HepG2 (cell line): ENCODE results near the gene ARHGEF7. TPM values are rescaled to one million over a fixed set of nuclear protein-coding genes. Genes with fewer than 3 reads are reported as not detected.

ENCODE experiments used
- ATAC-seq: fragments of 200-7000 bp; cut with Tn5 transposase; 3 replicates; pipeline ENCODE4 v1.9.1; 2020; ENCODE audit warnings: mild to moderate bottlenecking, moderate library complexity
- BruUV-seq: library from RNA; stranded (reverse); fragments of 400-500 nt; replicated peaks from 2 replicates; lab custom pipeline; 2021; lab: Mats Ljungman, UMichigan
- CTCF ChIA-PET: fragments of 300-600 bp; formaldehyde crosslinking; extraction: SDS; loops from one replicate; lab custom pipeline; 2021; ENCODE audit warnings: low total read pairs, inconsistent platforms, low intra/inter-chr PET ratio; lab: Yijun Ruan, JAX
- POLR2A ChIA-PET: fragments of 350-600 bp; sonication (Branson Sonifier 250); formaldehyde crosslinking; loops from one replicate; lab custom pipeline; 2020; ENCODE audit warnings: antibody characterized with exemption, inconsistent platforms; lab: Yijun Ruan, JAX
- DNase-seq: peaks from one replicate; pipeline ENCODE4 v3.0.0-alpha.2; 2015; ENCODE audit warnings: low spot score
- FAIRE-seq: peaks from 3 replicates; lab custom pipeline; 2011; peaks lifted over from hg19 to GRCh38; lab: Jason Lieb, UNC
- H2AFZ ChIP-seq: one replicate; pipeline ENCODE4 v1.6.1; 2011; ENCODE audit warnings: low read length, inconsistent platforms
- H3K27ac ChIP-seq: fragments of 300-600 bp; 3 replicates; pipeline ENCODE4 v1.8.0; 2011; ENCODE audit warnings: mixed run types, mild to moderate bottlenecking, mixed read lengths, low read length, inconsistent platforms; ENCODE audit not compliant: insufficient read depth; ENCODE audit errors: extremely low read length
- H3K27me3 ChIP-seq, 2 experiments: fragments of 200-600 bp in 1 of 2; 2 replicates in 1 of 2; 3 replicates in 1 of 2; pipeline versions ENCODE4 v1.6.0 to v1.8.0; 2011; ENCODE audit warnings: low read length in 2 of 2, mild to moderate bottlenecking in 2 of 2, moderate library complexity in 2 of 2, inconsistent platforms in 1 of 2; ENCODE audit not compliant: insufficient read depth in 2 of 2, control insufficient read depth in 1 of 2
- H3K36me3 ChIP-seq, 2 experiments: fragments of 200-600 bp in 1 of 2; replicated peaks in 1 of 2; 2 replicates in 1 of 2; 3 replicates in 1 of 2; pipeline versions ENCODE4 v1.5.1 to v1.8.0; 2011; ENCODE audit warnings: low read length in 2 of 2, inconsistent platforms in 1 of 2; ENCODE audit not compliant: insufficient read depth in 2 of 2, control insufficient read depth in 1 of 2
- H3K4me1 ChIP-seq: 2 replicates; pipeline ENCODE4 v1.5.1; 2012; ENCODE audit warnings: low read length, inconsistent platforms; ENCODE audit not compliant: insufficient read depth
- H3K4me2 ChIP-seq: 2 replicates; pipeline ENCODE4 v1.6.0; 2011; ENCODE audit warnings: low read depth, low read length, inconsistent platforms
- H3K4me3 ChIP-seq, 3 experiments: fragments of 200-600 bp in 1 of 3; sonication (generic), shearing (Covaris generic) in 1 of 3; replicated peaks in 1 of 3; 2 replicates each; pipeline ENCODE4 v1.5.1; 2011 to 2016; ENCODE audit warnings: low read length in 3 of 3, inconsistent platforms in 2 of 3, low read depth in 2 of 3, mild to moderate bottlenecking in 2 of 3, control low read depth in 1 of 3, mixed read lengths in 1 of 3; ENCODE audit not compliant: insufficient read depth in 1 of 3
- H3K79me2 ChIP-seq: one replicate; pipeline ENCODE4 v1.6.1; 2011; ENCODE audit warnings: low read length, inconsistent platforms; ENCODE audit not compliant: insufficient read depth
- H3K9ac ChIP-seq: 2 replicates; pipeline ENCODE4 v1.6.0; 2011; ENCODE audit warnings: mild to moderate bottlenecking, low read depth, low read length, inconsistent platforms; ENCODE audit not compliant: insufficient read depth
- H3K9me3 ChIP-seq: 2 replicates; pipeline ENCODE4 v1.5.1; 2012; ENCODE audit warnings: mild to moderate bottlenecking, low read length
- H4K20me1 ChIP-seq: 2 replicates; pipeline ENCODE4 v1.6.0; 2011; ENCODE audit warnings: inconsistent platforms, mild to moderate bottlenecking, low read length, moderate library complexity; ENCODE audit not compliant: insufficient read depth
- CHCHD3 ChIP-seq: sonication (generic); formaldehyde crosslinking; IDR thresholded peaks from 2 replicates; pipeline ENCODE4 v1.8.0; 2022; ENCODE audit warnings: mild to moderate bottlenecking, missing genetic modification reagents, moderate library complexity
- KMT2A ChIP-seq: sonication (generic); formaldehyde crosslinking; IDR thresholded peaks from 2 replicates; pipeline ENCODE4 v1.4.0; 2020; ENCODE audit warnings: missing genetic modification reagents
- MEF2D ChIP-seq: sonication (generic); formaldehyde crosslinking; IDR thresholded peaks from 2 replicates; pipeline ENCODE4 v1.5.1; 2020; ENCODE audit warnings: mild to moderate bottlenecking, missing genetic modification reagents
- NCOA1 ChIP-seq: sonication (generic); formaldehyde crosslinking; IDR thresholded peaks from 2 replicates; pipeline ENCODE4 v1.9.0; 2021; ENCODE audit warnings: missing genetic modification reagents
- NFKBIZ ChIP-seq: IDR thresholded peaks from 2 replicates; pipeline ENCODE4 v1.6.1; 2018; ENCODE audit warnings: missing genetic modification reagents, missing compliant biosample characterization
- TRIM24 ChIP-seq: sonication (generic); formaldehyde crosslinking; IDR thresholded peaks from 2 replicates; pipeline ENCODE4 v1.8.0; 2022; ENCODE audit warnings: mild to moderate bottlenecking, missing genetic modification reagents
- WIZ ChIP-seq: sonication (generic); formaldehyde crosslinking; IDR thresholded peaks from 2 replicates; pipeline ENCODE4 v1.5.1; 2020; ENCODE audit warnings: mild to moderate bottlenecking, missing genetic modification reagents
- ZMYM4 ChIP-seq: sonication (generic); formaldehyde crosslinking; IDR thresholded peaks from 2 replicates; pipeline ENCODE4 v1.8.1; 2023; ENCODE audit warnings: mild to moderate bottlenecking, missing genetic modification reagents
- ZNF124 ChIP-seq: sonication (generic); formaldehyde crosslinking; IDR thresholded peaks from 2 replicates; pipeline ENCODE4 v1.4.0; 2020; ENCODE audit warnings: missing genetic modification reagents
- ZNF451 ChIP-seq: sonication (generic); formaldehyde crosslinking; IDR thresholded peaks from 2 replicates; pipeline ENCODE4 v1.5.0; 2020; ENCODE audit warnings: mild to moderate bottlenecking, missing genetic modification reagents
- ZNF775 ChIP-seq: sonication (generic); formaldehyde crosslinking; IDR thresholded peaks from 2 replicates; pipeline ENCODE4 v1.4.0; 2020; ENCODE audit warnings: missing genetic modification reagents, mild to moderate bottlenecking, moderate library complexity, borderline replicate concordance
- WGBS: methylation state at CpG from one replicate; pipeline ENCODE4 v1.1.6; 2017; ENCODE audit warnings: low lambda C conversion rate; 5-methylcytosine and 5-hydroxymethylcytosine counted together
- in situ Hi-C: cut with HindIII; loops from 2 replicates; pipeline ENCODE4 v1.10.0; 2017; ENCODE audit warnings: low pct_unique_long_range_greater_than_20kb; ENCODE audit not compliant: extremely low pct_ligation_motif_present
- intact Hi-C: fragments of 100-400 bp; cut with micrococcal nuclease; formaldehyde crosslinking; loops from one replicate; pipeline ENCODE4 v1.10.0; 2022; ENCODE audit not compliant: unreplicated experiment
- polyA plus RNA-seq, 8 experiments: library from polyadenylated mRNA; depleted of rRNA in 3 of 8; stranded (reverse) in 7 of 8; unstranded in 1 of 8; fragments of >200 nt; fragmentation: Illumina TruSeq in 4 of 8; extraction: Trizol in 4 of 8; gene quantifications; 2 replicates each; pipeline versions ENCODE4 v1.2.1 to v1.2.3, GENCODE V29; 2011 to 2016; ENCODE audit warnings: low read depth in 4 of 8, missing spikeins in 1 of 8, mixed read lengths in 1 of 8; ENCODE audit not compliant: insufficient read depth in 1 of 8
- total RNA-seq, 5 experiments: library from RNA; depleted of rRNA; stranded (reverse); fragments of >200 nt; fragmentation: Illumina TruSeq; extraction: Trizol; gene quantifications; 2 replicates each; pipeline ENCODE4 v1.2.3, GENCODE V29; 2016; ENCODE audit warnings: low read depth in 1 of 5
- TF ChIP-seq, protein P1 (sequence below): sonication (generic); formaldehyde crosslinking; IDR thresholded peaks from 2 replicates; pipeline ENCODE4 v1.4.0; 2020; ENCODE audit warnings: missing genetic modification reagents
- TF ChIP-seq, protein P2 (sequence below): sonication (generic); formaldehyde crosslinking; IDR thresholded peaks from 2 replicates; pipeline ENCODE4 v1.4.0; 2020; ENCODE audit warnings: missing genetic modification reagents
- TF ChIP-seq, protein P3 (sequence below): sonication (generic); formaldehyde crosslinking; IDR thresholded peaks from 2 replicates; pipeline ENCODE4 v1.9.0; 2021; ENCODE audit warnings: mild to moderate bottlenecking, missing genetic modification reagents

Gene ARHGEF7
- total and polyA plus RNA-seq, 2 of the 13 experiments (the other 11 are each of a cell fraction or from before 2014, with no cell fraction given) = 15.7 to 22.3 TPM

DNA sequence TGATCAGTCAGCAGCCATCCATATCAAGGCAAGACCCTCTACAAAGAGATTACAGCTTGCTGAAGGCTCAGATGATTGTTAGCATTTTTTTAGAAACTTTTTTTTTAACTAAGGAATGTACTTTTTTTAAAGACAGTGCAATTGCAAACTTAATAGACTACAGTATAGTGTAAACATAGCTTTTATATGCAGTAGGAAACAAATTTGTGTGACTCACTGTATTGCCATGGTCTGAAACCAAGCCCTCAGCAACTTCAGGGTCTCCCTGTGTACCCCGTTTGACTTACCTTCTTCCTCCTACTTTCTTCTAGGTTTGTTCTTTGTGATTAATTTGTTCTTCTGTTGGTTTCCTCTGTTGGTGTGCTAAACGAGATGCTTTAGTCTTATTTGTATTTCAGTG lies 112.3 kb downstream of the ARHGEF7 start:
- no TSS peak for BruUV-seq
- intact Hi-C loops (loop anchor here (10.0 kb wide), 1 partner anchor 633 kb away; no protein-coding TSS in a partner anchor), in situ Hi-C loops (loop anchor here (10.0 kb wide), 1 partner anchor 163 kb away; no protein-coding TSS in a partner anchor)
- FAIRE-seq = no peak
- WGBS = 90% methylated on average over 2 of the region's 2 CpGs
- Histone ChIP-seq H3K9ac (no peak overlapping the region), H2AFZ (no peak overlapping the region), H4K20me1 (peaks cover 3% of the 10 kb centered on the region; the same call in 1 of the 2 replicates), H3K36me3 (peaks cover 5 to 24% of the 10 kb centered on the region in 2 experiments), H3K27me3 (no peaks in the 10 kb centered on the region), H3K4me3 (no peak overlapping the region), H3K4me2 (no peak overlapping the region), H3K9me3 (no peaks in the 10 kb centered on the region), H3K27ac (no peak overlapping the region), H3K4me1 (peaks cover 5% of the 10 kb centered on the region; the same call in 1 of the 2 replicates), H3K79me2 (peaks cover 3% of the 10 kb centered on the region)
- POLR2A ChIA-PET = no interaction called here
- no peak for DNase-seq
- CTCF ChIA-PET = no interaction called here
- ATAC-seq = no peak
- TF ChIP-seq, protein P1, sequence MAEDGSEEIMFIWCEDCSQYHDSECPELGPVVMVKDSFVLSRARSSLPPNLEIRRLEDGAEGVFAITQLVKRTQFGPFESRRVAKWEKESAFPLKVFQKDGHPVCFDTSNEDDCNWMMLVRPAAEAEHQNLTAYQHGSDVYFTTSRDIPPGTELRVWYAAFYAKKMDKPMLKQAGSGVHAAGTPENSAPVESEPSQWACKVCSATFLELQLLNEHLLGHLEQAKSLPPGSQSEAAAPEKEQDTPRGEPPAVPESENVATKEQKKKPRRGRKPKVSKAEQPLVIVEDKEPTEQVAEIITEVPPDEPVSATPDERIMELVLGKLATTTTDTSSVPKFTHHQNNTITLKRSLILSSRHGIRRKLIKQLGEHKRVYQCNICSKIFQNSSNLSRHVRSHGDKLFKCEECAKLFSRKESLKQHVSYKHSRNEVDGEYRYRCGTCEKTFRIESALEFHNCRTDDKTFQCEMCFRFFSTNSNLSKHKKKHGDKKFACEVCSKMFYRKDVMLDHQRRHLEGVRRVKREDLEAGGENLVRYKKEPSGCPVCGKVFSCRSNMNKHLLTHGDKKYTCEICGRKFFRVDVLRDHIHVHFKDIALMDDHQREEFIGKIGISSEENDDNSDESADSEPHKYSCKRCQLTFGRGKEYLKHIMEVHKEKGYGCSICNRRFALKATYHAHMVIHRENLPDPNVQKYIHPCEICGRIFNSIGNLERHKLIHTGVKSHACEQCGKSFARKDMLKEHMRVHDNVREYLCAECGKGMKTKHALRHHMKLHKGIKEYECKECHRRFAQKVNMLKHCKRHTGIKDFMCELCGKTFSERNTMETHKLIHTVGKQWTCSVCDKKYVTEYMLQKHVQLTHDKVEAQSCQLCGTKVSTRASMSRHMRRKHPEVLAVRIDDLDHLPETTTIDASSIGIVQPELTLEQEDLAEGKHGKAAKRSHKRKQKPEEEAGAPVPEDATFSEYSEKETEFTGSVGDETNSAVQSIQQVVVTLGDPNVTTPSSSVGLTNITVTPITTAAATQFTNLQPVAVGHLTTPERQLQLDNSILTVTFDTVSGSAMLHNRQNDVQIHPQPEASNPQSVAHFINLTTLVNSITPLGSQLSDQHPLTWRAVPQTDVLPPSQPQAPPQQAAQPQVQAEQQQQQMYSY (CRISPR knock-in tag) = no peak
- no peak for TF ChIP-seq ZNF451
- no peak for TF ChIP-seq ZNF124 (CRISPR knock-in tag)
- TF ChIP-seq MEF2D (CRISPR knock-in tag) = no peak
- TF ChIP-seq NFKBIZ (CRISPR knock-in tag) = no peak
- TF ChIP-seq, protein P2, sequence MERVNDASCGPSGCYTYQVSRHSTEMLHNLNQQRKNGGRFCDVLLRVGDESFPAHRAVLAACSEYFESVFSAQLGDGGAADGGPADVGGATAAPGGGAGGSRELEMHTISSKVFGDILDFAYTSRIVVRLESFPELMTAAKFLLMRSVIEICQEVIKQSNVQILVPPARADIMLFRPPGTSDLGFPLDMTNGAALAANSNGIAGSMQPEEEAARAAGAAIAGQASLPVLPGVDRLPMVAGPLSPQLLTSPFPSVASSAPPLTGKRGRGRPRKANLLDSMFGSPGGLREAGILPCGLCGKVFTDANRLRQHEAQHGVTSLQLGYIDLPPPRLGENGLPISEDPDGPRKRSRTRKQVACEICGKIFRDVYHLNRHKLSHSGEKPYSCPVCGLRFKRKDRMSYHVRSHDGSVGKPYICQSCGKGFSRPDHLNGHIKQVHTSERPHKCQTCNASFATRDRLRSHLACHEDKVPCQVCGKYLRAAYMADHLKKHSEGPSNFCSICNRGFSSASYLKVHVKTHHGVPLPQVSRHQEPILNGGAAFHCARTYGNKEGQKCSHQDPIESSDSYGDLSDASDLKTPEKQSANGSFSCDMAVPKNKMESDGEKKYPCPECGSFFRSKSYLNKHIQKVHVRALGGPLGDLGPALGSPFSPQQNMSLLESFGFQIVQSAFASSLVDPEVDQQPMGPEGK (CRISPR knock-in tag) = no peak
- no peak for TF ChIP-seq ZMYM4 (CRISPR knock-in tag)
- TF ChIP-seq NCOA1 = no peak
- TF ChIP-seq KMT2A (CRISPR knock-in tag) = no peak
- no peak for TF ChIP-seq ZNF775 (CRISPR knock-in tag)
- TF ChIP-seq WIZ (CRISPR knock-in tag) = no peak
- TF ChIP-seq CHCHD3 (CRISPR knock-in tag) = no peak
- TF ChIP-seq TRIM24 (CRISPR knock-in tag) = no peak
- TF ChIP-seq, protein P3, sequence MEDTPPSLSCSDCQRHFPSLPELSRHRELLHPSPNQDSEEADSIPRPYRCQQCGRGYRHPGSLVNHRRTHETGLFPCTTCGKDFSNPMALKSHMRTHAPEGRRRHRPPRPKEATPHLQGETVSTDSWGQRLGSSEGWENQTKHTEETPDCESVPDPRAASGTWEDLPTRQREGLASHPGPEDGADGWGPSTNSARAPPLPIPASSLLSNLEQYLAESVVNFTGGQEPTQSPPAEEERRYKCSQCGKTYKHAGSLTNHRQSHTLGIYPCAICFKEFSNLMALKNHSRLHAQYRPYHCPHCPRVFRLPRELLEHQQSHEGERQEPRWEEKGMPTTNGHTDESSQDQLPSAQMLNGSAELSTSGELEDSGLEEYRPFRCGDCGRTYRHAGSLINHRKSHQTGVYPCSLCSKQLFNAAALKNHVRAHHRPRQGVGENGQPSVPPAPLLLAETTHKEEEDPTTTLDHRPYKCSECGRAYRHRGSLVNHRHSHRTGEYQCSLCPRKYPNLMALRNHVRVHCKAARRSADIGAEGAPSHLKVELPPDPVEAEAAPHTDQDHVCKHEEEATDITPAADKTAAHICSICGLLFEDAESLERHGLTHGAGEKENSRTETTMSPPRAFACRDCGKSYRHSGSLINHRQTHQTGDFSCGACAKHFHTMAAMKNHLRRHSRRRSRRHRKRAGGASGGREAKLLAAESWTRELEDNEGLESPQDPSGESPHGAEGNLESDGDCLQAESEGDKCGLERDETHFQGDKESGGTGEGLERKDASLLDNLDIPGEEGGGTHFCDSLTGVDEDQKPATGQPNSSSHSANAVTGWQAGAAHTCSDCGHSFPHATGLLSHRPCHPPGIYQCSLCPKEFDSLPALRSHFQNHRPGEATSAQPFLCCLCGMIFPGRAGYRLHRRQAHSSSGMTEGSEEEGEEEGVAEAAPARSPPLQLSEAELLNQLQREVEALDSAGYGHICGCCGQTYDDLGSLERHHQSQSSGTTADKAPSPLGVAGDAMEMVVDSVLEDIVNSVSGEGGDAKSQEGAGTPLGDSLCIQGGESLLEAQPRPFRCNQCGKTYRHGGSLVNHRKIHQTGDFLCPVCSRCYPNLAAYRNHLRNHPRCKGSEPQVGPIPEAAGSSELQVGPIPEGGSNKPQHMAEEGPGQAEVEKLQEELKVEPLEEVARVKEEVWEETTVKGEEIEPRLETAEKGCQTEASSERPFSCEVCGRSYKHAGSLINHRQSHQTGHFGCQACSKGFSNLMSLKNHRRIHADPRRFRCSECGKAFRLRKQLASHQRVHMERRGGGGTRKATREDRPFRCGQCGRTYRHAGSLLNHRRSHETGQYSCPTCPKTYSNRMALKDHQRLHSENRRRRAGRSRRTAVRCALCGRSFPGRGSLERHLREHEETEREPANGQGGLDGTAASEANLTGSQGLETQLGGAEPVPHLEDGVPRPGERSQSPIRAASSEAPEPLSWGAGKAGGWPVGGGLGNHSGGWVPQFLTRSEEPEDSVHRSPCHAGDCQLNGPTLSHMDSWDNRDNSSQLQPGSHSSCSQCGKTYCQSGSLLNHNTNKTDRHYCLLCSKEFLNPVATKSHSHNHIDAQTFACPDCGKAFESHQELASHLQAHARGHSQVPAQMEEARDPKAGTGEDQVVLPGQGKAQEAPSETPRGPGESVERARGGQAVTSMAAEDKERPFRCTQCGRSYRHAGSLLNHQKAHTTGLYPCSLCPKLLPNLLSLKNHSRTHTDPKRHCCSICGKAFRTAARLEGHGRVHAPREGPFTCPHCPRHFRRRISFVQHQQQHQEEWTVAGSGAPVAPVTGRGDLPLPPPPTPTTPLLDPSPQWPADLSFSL (CRISPR knock-in tag) = no peak
